Right lung (tissue), 5 donors: ENCODE measurements around the gene MRPL14. TPM values are rescaled to one million over a fixed set of nuclear protein-coding genes. Genes with fewer than 3 reads are reported as not detected.

Experiments used
- DNase-seq, 2 donors: peaks; one replicate each; pipeline ENCODE4 v3.0.0-alpha.2; 2013
- polyA plus RNA-seq, 5 donors: library from polyadenylated mRNA; unstranded; fragments of 120-200 nt; gene quantifications; one replicate each; pipeline versions ENCODE4 v1.2.1 to v1.2.3, GENCODE V29; 2013; ENCODE audit warnings: inconsistent platforms in 1 of 5, low replicate concordance in 1 of 5; ENCODE audit not compliant: insufficient read length in 5 of 5, insufficient read depth in 1 of 5

The MRPL14 gene
- polyA plus RNA-seq, 5 donors: 28.3 to 43.0 (median 37.2) TPM

DNA sequence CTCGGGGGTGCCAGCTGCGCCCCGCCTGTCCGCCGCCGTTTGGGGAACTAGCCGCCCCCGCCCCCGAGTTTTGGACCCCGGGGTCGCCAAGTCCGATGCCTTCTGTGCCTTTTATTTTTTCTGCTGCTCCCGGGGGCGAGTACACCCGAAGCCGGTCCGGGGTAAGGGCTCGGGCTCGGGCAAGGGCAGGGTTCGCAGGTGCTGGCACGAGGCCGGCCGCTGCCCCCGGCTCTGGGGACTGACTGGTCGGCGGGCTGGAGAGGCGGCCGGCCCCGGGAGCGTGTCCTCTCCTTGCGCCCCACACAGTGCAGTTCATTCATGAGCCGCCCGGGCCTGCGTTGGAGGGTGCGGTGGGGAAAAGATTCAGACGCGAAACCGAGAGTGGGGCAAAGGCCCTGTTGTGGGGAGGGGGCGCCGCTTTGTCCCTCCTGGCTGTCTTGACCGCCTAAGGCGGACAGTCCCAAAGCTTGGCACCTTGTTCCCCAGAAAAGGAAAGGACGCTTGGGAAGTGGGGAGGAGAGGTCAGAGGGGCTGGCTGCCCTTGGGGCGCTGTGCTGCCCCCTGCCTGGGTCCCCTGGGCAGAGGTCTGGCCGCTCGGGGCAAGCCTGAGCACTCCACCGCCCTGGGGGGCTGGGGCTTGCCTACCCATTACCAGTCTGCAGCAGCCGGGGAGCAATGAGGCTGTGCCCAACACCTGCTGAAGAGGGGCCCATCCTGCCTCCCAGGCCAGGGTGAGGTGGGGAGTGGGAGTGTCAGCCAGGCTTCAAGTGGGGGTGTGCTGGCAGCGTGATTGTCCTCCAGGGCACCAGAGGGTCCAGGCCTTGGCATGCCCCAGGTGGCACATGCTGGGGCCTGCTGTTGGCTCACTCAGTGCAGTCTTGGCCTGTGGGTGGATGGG lies 1.0 kb upstream of the MRPL14 start:
- DNase-seq: no peak

DNA sequence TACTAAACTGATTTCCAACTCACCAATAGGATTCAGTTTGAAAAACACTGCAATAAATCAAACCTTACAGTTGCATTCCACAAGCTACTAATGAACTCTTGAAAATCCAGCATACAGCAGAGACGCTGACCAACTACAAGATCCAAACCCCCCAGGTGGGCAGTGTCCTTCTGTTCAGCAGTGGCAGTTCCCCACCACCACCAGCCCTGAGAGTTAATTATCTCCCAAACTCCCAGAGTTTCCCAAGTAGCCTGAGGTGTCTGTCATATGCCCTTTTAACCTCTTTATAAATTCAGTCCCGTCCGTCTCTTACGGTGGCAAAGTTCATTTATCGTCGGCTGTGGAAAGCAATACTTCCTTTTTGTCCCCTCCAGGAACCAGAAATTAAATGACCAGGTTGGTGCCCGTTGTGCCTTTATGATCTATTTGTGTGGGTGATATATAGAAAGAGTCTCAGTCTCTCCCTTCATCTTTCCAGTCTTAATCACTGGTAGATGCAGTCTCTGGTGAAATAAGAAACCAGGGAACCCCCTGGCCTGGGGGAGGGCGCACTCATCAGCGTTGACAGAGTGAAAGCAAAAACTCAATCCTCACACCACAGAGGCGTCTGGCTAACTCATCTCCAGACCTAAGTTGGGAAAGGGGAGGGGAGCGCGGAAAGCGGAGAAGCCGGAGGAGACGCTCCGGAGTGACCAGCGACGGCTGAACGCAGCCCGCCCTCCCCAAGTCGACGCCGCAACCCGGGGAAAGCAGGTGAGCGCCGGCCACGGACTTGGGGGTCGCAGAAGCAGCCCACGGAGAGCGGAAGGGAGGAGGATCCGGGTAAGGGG lies 717 bp downstream of the MRPL14 start:
- no peak for DNase-seq

DNA sequence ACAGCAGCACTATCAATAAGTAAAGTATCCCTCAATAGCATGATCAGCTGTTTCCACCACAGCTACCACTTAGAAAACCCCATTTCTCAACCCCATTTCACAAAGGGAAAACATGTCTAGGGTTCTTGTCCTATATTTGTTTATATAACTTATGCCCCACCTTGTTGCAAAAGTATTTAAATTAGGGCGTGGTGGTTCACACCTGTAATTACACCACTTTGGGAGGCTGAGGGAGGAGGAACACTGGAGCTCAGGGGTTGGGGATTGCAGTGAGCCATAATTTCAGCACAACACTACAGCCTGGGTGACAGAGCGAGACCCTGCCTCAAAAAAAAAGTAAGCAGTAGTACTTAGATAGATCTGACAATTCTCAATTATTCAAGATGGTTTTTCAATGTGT lies 3.7 kb downstream of the MRPL14 start:
- no peak for DNase-seq

GRCh38 chr6:44122801-44123200 lies 4.5 kb downstream of the MRPL14 start:
- no peak for DNase-seq

- no peak for DNase-seq
These were observed 6.4 kb downstream of the MRPL14 start for GRCh38 chr6:44120692-44121443.

DNA sequence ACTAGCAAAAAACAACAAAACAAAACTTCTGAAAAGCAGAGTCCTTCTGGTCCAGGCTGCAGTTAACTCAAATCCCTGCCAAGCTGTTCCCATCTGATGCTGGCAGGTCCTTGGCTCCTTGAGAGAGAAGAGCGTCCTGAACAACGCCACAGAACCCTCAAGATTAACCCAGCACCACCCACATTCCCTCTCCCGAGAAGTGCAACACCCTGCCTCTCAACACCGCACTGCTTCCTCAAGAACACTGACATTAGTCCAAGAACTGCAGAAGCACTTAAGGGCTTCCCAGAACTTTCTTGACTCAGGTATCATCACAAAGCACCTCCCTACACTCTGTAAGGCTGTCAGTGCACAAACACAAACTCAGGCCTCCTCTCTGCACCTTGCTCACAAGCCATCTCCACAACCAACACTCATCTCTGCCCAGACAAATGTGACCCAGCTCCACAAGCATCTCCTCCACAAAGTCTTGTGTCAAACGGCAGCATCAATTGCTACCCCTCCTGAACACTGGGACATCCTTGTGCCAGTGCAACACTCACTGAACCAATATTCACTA lies 7.5 kb downstream of the MRPL14 start:
- DNase-seq: no peak

DNA sequence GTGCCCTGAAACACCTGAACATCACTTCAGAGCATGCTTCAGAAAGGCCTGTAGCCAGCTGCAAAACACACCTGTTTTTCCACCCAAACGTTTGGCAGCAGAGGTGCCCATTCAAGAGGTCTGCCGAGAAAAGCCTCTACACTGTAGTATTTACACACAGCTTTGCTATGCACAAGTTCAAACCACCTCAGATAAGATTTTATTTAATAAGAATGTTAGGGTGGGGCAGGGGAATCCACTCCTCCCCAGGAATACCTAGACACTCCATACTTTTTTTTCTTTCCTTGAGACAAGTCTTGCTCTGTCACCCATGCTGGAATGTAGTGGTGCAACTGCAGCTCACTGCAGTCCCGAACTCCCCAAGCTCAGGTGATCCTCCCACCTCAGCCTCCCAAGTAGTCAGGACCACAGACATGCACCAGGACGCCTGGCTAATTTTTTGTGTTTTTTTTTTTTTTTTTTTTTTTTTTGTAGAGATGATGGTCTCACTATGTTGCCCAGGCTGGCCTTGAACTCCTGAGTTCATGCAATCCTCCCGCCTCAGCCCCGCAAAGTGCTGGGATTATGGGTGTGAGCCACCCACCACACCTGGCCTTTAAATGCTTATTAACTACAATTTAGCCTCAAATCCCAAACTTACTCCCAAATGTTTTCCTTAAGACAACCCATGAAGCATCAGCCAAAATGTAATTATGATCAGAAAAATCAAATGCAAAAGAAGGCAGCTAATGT lies 9.7 kb downstream of the MRPL14 start:
- DNase-seq: no peak

DNA sequence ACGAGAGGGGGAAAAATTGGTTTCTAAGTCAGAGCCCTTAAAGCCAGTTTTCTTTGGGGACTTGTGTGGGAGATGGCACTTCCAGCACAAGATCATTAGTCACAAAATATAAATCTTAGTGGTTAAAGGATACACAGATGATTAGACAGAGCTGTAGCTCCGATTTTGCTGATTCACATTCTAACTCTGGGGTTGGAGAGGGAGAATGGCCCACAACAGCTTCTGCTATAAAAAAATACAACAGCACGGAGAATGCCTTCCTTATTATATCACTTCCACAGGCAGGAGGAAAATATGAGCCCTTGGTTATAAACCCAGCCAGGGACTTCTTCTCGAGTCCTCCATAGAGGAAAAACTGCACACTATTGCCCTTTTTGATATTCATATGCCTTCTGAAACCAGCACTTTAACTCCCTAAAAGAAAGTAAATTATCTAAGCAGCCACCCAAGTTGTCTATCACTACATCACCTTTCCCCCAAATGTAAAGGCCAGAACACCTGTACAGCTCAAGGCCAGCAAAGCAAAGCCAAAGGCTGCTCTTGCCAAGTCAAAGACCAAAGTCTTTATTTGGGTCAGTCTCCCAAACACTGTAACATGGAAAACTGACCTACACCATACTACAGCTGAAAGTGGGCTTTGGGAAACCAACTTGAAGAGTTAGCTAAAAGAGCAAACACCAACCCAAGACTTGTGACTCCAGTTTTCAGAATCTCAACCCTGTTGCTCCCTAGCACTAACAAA lies 10.4 kb downstream of the MRPL14 start:
- no peak for DNase-seq

GRCh38 chr6:44115866-44116265 lies 11.4 kb downstream of the MRPL14 start:
- no peak for DNase-seq

DNA sequence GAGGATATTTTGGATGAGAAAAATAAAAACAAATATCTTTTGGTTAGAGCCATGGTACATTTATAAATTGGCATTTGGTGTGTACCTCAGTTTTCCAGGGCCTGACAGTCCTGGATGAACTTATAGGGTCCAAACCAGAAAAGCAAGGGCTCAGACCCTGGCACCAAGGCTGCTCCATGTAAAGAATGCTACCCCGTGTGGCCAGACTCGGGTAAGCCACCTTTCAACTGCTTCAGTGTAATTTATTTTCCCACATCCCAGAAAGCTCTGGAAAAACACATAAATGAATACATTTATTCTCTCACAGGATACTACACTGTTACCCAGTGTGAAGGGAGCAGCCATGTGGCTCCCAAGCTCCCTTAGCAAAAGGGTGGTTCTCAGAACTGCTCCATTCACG lies 13.8 kb downstream of the MRPL14 start:
- DNase-seq: no peak

DNA sequence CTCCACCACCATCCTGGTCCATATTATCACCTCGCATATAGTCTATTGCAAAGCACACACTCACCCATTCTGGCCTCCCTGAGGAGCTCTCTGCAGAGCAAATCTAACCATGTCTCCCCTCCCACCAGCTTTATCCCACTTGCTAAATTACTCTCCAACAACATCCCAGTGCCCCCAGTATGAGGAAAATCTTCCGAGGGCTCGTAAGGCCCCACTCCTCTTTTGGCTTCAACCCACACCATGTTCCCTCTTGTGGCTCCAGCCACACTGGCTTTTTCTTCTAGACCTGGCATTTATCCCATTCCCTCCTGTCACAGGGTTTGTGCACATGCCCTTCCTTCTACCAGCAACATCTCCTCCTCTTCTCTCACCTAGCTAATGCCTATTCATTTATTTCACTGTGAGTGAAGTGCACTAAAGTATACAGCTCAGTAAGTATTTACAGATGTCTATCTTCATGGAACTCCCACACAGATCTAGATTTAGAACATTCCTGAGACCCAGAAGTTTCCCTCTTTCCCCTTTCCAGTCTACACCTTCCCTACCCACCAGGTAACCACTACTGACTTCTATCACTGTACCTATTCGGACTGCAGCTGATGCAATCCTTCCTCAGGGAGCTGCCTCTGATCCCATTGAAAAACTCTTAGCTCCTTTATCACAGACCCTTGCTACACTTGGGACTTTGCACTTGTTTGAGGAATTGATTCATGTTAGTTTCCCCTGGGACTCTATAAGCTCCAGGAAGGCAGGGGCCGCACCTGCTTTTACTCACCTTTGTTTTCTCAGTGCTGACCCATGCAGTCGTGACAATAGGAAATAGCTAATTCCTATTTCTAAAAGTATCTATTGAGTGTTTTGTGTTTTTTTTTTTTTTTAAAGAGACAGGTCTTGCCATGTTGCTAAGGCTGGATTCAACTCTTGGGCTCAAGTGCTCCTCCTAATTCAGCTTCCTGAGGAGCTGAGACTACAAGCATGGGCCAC lies 15.5 kb downstream of the MRPL14 start:
- no peak for DNase-seq

GRCh38 chr6:44110966-44111365 lies 16.3 kb downstream of the MRPL14 start:
- DNase-seq: no peak

GRCh38 chr6:44110005-44110676 lies 17.1 kb downstream of the MRPL14 start:
- no peak for DNase-seq

GRCh38 chr6:44109212-44109611 lies 18.0 kb downstream of the MRPL14 start:
- DNase-seq: no peak

DNA sequence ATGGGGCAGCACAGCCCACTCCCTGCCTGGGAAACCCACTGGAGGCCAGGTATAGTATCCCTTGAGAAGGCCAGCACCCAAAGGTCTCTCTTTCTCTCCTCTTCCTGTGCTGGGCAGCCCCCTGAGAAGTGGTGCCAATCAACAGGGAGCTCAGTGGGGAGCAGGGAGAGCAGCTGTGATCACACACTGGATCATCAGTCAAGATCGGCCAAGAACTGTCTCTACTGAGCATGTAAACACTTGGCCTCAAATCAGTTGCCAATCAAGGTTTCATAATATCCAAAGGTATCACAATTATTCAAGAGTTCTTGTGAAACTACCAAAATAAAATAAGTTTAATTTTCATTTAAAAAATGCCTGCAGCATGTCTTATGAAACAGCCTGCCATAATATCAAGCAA lies 18.8 kb downstream of the MRPL14 start:
- no peak for DNase-seq

GRCh38 chr6:44107017-44107416 lies 20.2 kb downstream of the MRPL14 start:
- no peak for DNase-seq

- DNase-seq: no peak
These were observed 21.1 kb downstream of the MRPL14 start for GRCh38 chr6:44105993-44106740.

- DNase-seq: no peak
These were observed 22.1 kb downstream of the MRPL14 start for GRCh38 chr6:44105146-44105545.
